K562 (cell line): Measurements from ENCODE around the gene UNC93B1. TPM values are rescaled to one million over a fixed set of nuclear protein-coding genes. Genes with fewer than 3 reads are reported as not detected.

Experiments
- CBX1 ChIP-seq: sonication (generic); IDR thresholded peaks from 2 replicates; pipeline ENCODE4 v1.6.1; 2016; ENCODE audit warnings: antibody characterized with exemption, low read depth, mild to moderate bottlenecking
- DPF2 ChIP-seq: fragments of 450-650 bp; IDR thresholded peaks from 2 replicates; pipeline ENCODE4 v1.6.1; 2016
- ERF ChIP-seq: fragments of 450-650 bp; formaldehyde crosslinking; IDR thresholded peaks from 2 replicates; pipeline ENCODE4 v1.4.0; 2020; ENCODE audit warnings: mild to moderate bottlenecking, mixed read lengths
- HLTF ChIP-seq: fragments of 450-650 bp; IDR thresholded peaks from 2 replicates; pipeline ENCODE4 v1.6.1; 2016
- KDM1A ChIP-seq, 2 experiments: fragments of 450-650 bp; IDR thresholded peaks; 2 replicates each; pipeline ENCODE4 v1.6.1; 2016; ENCODE audit warnings: mild to moderate bottlenecking in 2 of 2
- KLF13 ChIP-seq: fragments of 450-650 bp; IDR thresholded peaks from 2 replicates; pipeline ENCODE4 v1.6.1; 2016; ENCODE audit warnings: missing genetic modification characterization, low read depth, mild to moderate bottlenecking, missing compliant biosample characterization, moderate library complexity, borderline replicate concordance
- KLF6 ChIP-seq: fragments of 250-450 bp; sonication (Bioruptor Pico); IDR thresholded peaks from 2 replicates; pipeline ENCODE4 v1.4.0; 2020; ENCODE audit warnings: mild to moderate bottlenecking, moderate library complexity, borderline replicate concordance
- LCOR ChIP-seq: sonication (generic); formaldehyde crosslinking; IDR thresholded peaks from 2 replicates; pipeline ENCODE4 v1.8.0; 2022; ENCODE audit warnings: mild to moderate bottlenecking, missing genetic modification reagents
- MCM2 ChIP-seq: fragments of 450-650 bp; IDR thresholded peaks from 2 replicates; pipeline ENCODE4 v1.6.1; 2017; ENCODE audit warnings: low read depth, mild to moderate bottlenecking
- MED1 ChIP-seq: sonication (generic); formaldehyde crosslinking; IDR thresholded peaks from 2 replicates; pipeline ENCODE4 v1.8.1; 2023; ENCODE audit warnings: missing genetic modification reagents, borderline replicate concordance
- MYNN ChIP-seq, 2 experiments: sonication (generic); formaldehyde crosslinking in 1 of 2; IDR thresholded peaks; 2 replicates each; pipeline versions ENCODE4 v1.5.0 to v1.6.1; 2016 to 2020; ENCODE audit warnings: antibody characterized with exemption in 1 of 2, missing genetic modification reagents in 1 of 2
- NONO ChIP-seq, 2 experiments: fragments of 200-400 bp in 1 of 2; fragments of 450-650 bp in 1 of 2; formaldehyde crosslinking in 1 of 2; IDR thresholded peaks; 2 replicates each; pipeline ENCODE4 v1.6.1; 2017; ENCODE audit warnings: low read depth in 2 of 2, mild to moderate bottlenecking in 2 of 2, moderate library complexity in 2 of 2, low read length in 1 of 2
- PCBP1 ChIP-seq: fragments of 200-400 bp; formaldehyde crosslinking; IDR thresholded peaks from 2 replicates; pipeline ENCODE4 v1.6.1; 2018; ENCODE audit warnings: mild to moderate bottlenecking, low read depth, low read length; ENCODE audit not compliant: poor library complexity, severe bottlenecking
- RAD21 ChIP-seq, 2 experiments: fragments of 250-450 bp in 1 of 2; fragments of 450-650 bp in 1 of 2; sonication (Bioruptor Pico) in 1 of 2; formaldehyde crosslinking in 1 of 2; IDR thresholded peaks in 1 of 2; conservative IDR thresholded peaks in 1 of 2; 2 replicates each; pipeline versions ENCODE4 v1.4.0 to v1.8.0; 2020 to 2022; ENCODE audit warnings: mild to moderate bottlenecking in 2 of 2, moderate library complexity in 1 of 2
- RBM22 ChIP-seq: fragments of 200-400 bp; formaldehyde crosslinking; IDR thresholded peaks from 2 replicates; pipeline ENCODE4 v1.6.1; 2018; ENCODE audit warnings: low read length, low read depth; ENCODE audit not compliant: poor library complexity, severe bottlenecking
- RCOR1 ChIP-seq, 2 experiments: IDR thresholded peaks; 2 replicates each; pipeline ENCODE4 v1.6.1; 2012; ENCODE audit warnings: low read depth in 2 of 2, low read length in 2 of 2, borderline replicate concordance in 1 of 2, improper control_type of control experiment in 1 of 2
- SMAD3 ChIP-seq: fragments of 450-650 bp; formaldehyde crosslinking; conservative IDR thresholded peaks from 2 replicates; pipeline ENCODE4 v1.4.0; 2020; ENCODE audit warnings: mild to moderate bottlenecking
- SMAD4 ChIP-seq: fragments of 250-450 bp; sonication (Bioruptor Pico); conservative IDR thresholded peaks from 2 replicates; pipeline ENCODE4 v1.8.0; 2021; ENCODE audit warnings: inconsistent platforms, mild to moderate bottlenecking, moderate library complexity
- SPI1 ChIP-seq: IDR thresholded peaks from 2 replicates; pipeline ENCODE4 v1.6.1; 2011; ENCODE audit warnings: low read depth, low read length, control low read depth, borderline replicate concordance
- STAT5A ChIP-seq: IDR thresholded peaks from 2 replicates; pipeline ENCODE4 v1.6.1; 2012; ENCODE audit warnings: low read length, inconsistent platforms, borderline replicate concordance
- TCF7 ChIP-seq: sonication (generic); IDR thresholded peaks from 2 replicates; pipeline ENCODE4 v1.6.1; 2016; ENCODE audit warnings: antibody characterized with exemption, borderline replicate concordance
- TCFL5 ChIP-seq: fragments of 250-450 bp; sonication (Bioruptor Pico); conservative IDR thresholded peaks from 2 replicates; pipeline ENCODE4 v1.6.1; 2021; ENCODE audit warnings: mild to moderate bottlenecking, moderate library complexity, matching md5 sums
- ZFP36 ChIP-seq: fragments of 150-350 bp; IDR thresholded peaks from 2 replicates; pipeline ENCODE4 v1.6.1; 2018; ENCODE audit warnings: low read length, low read depth; ENCODE audit not compliant: partially characterized antibody
- ZNF384 ChIP-seq: IDR thresholded peaks from 2 replicates; pipeline ENCODE4 v1.6.1; 2012; ENCODE audit warnings: low read depth, low read length, improper control_type of control experiment
- polyA plus RNA-seq, 8 experiments: library from polyadenylated mRNA; depleted of rRNA in 4 of 8; stranded (reverse) in 5 of 8; unstranded in 3 of 8; fragments of >200 nt; fragmentation: Nextera tagmentation in 2 of 8; fragmentation: Illumina TruSeq in 1 of 8; extraction: Ambion mirVana in 2 of 8; extraction: Trizol in 1 of 8; gene quantifications; 2 replicates each; pipeline versions ENCODE4 v1.2.1 to v1.2.3, GENCODE V29; 2011 to 2014; ENCODE audit warnings: inconsistent platforms in 1 of 8, missing spikeins in 1 of 8
- total RNA-seq, 7 experiments: library from RNA; depleted of rRNA in 6 of 7; stranded (reverse); fragments of >200 nt in 6 of 7; fragmentation: Illumina TruSeq in 2 of 7; extraction: Trizol in 2 of 7; gene quantifications; 2 replicates each; pipeline versions ENCODE4 v1.2.1 to v1.2.3, GENCODE V29; 2011 to 2021; ENCODE audit warnings: low replicate concordance in 1 of 7
- TF ChIP-seq, protein P1 (sequence below): fragments of 250-450 bp; sonication (Bioruptor Pico); IDR thresholded peaks from 2 replicates; pipeline ENCODE4 v1.4.0; 2020; ENCODE audit warnings: borderline replicate concordance
- TF ChIP-seq, protein P2 (sequence below): sonication (generic); formaldehyde crosslinking; IDR thresholded peaks from 2 replicates; pipeline ENCODE4 v1.8.1; 2023; ENCODE audit warnings: mild to moderate bottlenecking, missing genetic modification reagents

Gene UNC93B1
- total and polyA plus RNA-seq, 9 of the 15 experiments (the other 6 are each of a cell fraction or from before 2014, with no cell fraction given), result 0.10 to 13.6 (median 6.5) TPM

DNA sequence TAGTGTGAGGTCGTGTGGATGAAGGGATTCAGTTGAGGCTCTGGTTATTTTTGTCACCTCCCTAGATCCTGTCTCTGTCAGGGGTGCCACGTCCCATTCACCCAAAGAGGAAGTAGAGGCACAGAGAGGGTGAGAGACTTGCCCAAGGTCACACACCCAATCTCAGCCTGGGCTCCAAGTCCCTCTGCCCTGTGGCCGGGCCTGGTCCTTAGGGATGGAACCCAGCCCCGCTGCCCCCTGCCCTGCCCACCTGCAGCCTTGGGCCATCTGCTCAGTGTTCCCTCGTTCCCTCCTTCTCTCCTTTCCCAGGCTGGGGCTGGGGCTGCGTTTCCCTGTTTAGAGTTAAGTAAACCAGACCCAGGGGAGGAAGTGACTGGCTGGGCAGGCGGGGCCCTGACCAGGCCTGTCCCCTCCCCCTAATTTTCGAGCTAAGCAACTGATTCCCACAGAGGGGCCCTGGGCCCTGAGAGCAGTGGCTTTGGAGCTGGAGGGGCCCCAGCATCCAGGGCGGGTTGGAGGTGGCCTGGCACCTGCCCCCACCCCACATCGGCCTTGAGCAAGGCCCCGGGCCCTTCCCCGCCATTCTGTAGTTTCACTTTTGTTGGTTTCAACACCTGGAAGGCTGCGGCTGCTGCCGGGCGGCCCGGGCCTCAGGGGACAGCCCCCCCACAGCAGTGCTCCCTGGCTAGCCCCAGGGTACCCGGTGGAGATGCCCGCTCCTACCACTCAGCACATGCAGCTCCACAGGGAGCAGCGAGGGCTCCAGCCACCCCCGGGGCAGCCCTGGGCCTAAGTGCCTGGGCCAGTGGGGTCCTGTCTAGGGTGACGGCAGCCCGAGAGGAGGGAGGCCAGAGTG, 36.4 kb upstream of the UNC93B1 start (continued):
- peak; percentile 34 for TF ChIP-seq SMAD4
- no peak for TF ChIP-seq MED1 (CRISPR knock-in tag)
- peak; percentile 82; the same call in 1 of the 2 replicates for TF ChIP-seq CBX1
- TF ChIP-seq PCBP1, result no peak
- TF ChIP-seq KLF13 (tag), result no peak
- no peak for TF ChIP-seq KLF6 (CRISPR knock-in tag)
- no peak for TF ChIP-seq NONO (IDR thresholded peaks at IDR 0.05; ENCODE audit: low read depth in 2 of 2, low read length in 1 of 2)
- no peak for TF ChIP-seq ZNF384
- peak in 1 of 2 experiments; percentile 46; a peak in 1 of 4 replicates for TF ChIP-seq RCOR1 (IDR thresholded peaks at IDR 0.05; ENCODE audit: borderline replicate concordance in 1 of 2, low read depth in 2 of 2, low read length in 2 of 2)
- TF ChIP-seq LCOR (CRISPR knock-in tag), result no peak
- no peak for TF ChIP-seq RAD21 (CRISPR knock-in tag; conservative IDR thresholded peaks at IDR 0.05 in 1 of 2, IDR thresholded peaks at IDR 0.05 in 1 of 2)
- TF ChIP-seq, protein P1, sequence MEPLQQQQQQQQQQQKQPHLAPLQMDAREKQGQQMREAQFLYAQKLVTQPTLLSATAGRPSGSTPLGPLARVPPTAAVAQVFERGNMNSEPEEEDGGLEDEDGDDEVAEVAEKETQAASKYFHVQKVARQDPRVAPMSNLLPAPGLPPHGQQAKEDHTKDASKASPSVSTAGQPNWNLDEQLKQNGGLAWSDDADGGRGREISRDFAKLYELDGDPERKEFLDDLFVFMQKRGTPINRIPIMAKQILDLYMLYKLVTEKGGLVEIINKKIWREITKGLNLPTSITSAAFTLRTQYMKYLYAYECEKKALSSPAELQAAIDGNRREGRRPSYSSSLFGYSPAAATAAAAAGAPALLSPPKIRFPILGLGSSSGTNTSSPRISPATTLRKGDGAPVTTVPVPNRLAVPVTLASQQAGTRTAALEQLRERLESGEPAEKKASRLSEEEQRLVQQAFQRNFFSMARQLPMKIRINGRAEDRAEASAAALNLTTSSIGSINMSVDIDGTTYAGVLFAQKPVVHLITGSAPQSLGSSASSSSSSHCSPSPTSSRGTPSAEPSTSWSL (CRISPR knock-in tag), result no peak
- no peak for TF ChIP-seq TCF7
- TF ChIP-seq SMAD3, result 0 out of 2 replicates have a peak, but pooled peaks have one; percentile 32
- no peak for TF ChIP-seq ERF (CRISPR knock-in tag)
- TF ChIP-seq ZFP36, result peak; percentile 87
- TF ChIP-seq RBM22, result no peak
- TF ChIP-seq STAT5A, result no peak
- no peak for TF ChIP-seq MCM2
- TF ChIP-seq TCFL5 (CRISPR knock-in tag), result no peak
- no peak for TF ChIP-seq HLTF
- TF ChIP-seq, protein P2, sequence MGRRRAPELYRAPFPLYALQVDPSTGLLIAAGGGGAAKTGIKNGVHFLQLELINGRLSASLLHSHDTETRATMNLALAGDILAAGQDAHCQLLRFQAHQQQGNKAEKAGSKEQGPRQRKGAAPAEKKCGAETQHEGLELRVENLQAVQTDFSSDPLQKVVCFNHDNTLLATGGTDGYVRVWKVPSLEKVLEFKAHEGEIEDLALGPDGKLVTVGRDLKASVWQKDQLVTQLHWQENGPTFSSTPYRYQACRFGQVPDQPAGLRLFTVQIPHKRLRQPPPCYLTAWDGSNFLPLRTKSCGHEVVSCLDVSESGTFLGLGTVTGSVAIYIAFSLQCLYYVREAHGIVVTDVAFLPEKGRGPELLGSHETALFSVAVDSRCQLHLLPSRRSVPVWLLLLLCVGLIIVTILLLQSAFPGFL (CRISPR knock-in tag), result no peak
- 0 out of 2 replicates have a peak, but pooled peaks have one; percentile 36 for TF ChIP-seq MYNN (IDR thresholded peaks at IDR 0.05)
- no peak for TF ChIP-seq MYNN (CRISPR knock-in tag; IDR thresholded peaks at IDR 0.05)
- peak in 1 of 2 experiments; percentile 68; a peak in 2 of 4 replicates for TF ChIP-seq KDM1A (IDR thresholded peaks at IDR 0.05)
- TF ChIP-seq DPF2, result 0 out of 2 replicates have a peak, but pooled peaks have one; percentile 26
- TF ChIP-seq SPI1, result peak; percentile 96
